Stimulated activated CD4-positive, alpha-beta T cell treated with anti-CD3 and anti-CD28 coated beads, Interleukin-12 subunit alpha, Interleukin-12 subunit beta, amount 100 ng/mL, for 48 hours (primary cell): ENCODE measurements around the gene ZIC2.

Source experiments
- DNase-seq, 3 donors: peaks; one replicate each; pipeline ENCODE4 v3.0.0-alpha.2; 2020; ENCODE audit warnings: low read depth in 2 of 3, low spot score in 1 of 3

ZIC2 gene

DNA sequence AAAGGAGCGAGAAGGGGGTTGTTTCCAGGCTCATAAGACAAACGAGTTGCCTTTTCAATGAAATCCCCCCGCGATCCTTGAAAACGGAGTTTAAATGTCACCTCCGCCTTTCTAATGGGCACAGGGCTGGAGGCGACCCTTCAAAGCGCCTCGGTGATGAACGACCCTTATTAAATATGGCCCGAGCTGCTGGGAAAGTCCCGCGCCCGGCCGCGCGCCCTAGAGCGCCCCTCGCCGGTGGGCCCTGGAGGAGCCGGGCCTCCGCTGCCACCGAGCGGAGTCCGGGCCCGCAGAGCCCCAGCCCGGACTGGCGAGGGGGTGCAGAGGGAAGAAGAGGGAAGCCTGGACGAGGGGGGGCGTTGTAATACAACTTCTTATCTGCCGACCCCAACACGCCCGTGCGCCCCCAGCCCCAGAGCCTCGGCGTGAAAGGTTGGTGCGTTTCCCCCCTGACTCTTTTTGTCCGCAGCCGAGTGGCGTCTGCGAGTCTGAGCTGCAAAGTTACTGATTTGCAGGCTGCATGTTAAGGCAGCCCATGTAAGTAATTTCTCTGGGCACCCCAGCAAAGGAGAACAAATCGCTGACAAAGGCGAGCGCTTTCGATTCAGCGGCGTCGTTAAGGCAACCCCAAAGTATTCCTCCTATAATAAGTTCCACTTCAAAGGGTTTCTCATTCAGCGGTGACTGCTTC is 21.9 kb upstream of the ZIC2 start:
- DNase-seq, result no peak

GRCh38 chr13:99960663-99961311 is 20.8 kb upstream of the ZIC2 start:
- no peak for DNase-seq

GRCh38 chr13:99961636-99962035 is 19.9 kb upstream of the ZIC2 start:
- DNase-seq, result no peak

GRCh38 chr13:99962242-99962641 is 19.3 kb upstream of the ZIC2 start:
- DNase-seq, result no peak

DNA sequence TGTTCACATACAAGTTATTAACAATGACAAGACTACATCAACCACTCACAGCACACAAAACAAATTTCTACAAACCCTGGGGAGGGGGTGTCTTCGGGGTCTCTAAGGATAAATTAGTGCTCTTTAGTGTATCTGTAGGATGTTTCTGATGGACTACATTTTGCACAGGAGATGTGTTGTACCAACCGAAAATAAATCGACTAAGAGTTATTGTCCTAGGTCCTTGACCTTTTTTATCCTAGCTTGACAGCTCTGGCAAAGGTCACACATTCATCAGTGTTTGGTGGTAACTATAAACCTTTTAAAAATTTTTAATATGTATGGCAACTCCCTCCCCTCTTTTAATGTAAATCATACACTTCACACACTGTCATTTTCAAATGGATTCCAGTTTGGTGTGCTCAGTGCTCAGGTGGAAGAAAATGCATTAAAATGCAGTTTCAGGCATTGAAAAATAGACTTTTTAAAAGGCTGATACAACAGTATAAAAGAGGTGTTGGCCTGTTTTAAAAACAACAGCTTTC is 17.7 kb upstream of the ZIC2 start:
- DNase-seq, result no peak

GRCh38 chr13:99965329-99966000 is 16.1 kb upstream of the ZIC2 start:
- no peak for DNase-seq

DNA sequence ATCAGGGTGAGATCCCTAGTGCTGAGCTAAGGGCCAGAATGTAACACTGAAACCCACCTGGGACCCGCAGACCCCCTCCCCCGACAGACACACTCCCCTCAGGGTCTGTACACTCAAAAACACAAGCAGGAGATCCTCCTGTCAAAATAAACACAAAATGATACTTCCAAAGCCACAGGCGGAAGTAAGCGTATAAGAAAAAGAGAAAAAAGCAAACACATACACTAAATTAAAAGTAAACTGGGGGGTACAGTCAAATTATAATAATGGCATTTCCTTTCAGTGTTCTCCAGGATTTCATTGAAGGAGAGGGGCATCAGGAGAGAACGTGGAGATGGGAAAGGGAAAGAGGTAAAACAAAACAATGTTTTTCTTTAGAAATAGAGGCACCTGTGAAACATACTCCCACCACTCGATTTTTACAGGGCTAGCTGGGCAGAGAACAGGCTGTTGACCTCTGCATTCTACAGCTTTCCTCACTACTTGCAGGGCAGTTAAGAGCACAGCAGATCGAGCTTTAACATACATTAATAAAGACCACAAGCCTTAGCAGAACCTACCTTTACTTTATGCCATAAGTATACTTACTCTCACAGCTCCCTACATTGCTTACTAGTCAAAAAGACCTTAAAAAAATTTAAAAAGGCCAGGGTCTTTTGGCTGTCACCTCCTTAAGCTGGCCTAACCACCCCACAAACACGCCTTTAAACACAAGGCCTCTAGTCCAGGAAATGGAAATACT is 15.3 kb upstream of the ZIC2 start:
- DNase-seq, result no peak

- DNase-seq, result no peak
Measured at GRCh38 chr13:99967498-99967868, 14.1 kb upstream of the ZIC2 start.

- no peak for DNase-seq
Measured at GRCh38 chr13:99967869-99968520, 13.6 kb upstream of the ZIC2 start.

GRCh38 chr13:99968521-99969452 is 12.8 kb upstream of the ZIC2 start:
- DNase-seq, result no peak

GRCh38 chr13:99969453-99969918 is 12.1 kb upstream of the ZIC2 start:
- no peak for DNase-seq

DNA sequence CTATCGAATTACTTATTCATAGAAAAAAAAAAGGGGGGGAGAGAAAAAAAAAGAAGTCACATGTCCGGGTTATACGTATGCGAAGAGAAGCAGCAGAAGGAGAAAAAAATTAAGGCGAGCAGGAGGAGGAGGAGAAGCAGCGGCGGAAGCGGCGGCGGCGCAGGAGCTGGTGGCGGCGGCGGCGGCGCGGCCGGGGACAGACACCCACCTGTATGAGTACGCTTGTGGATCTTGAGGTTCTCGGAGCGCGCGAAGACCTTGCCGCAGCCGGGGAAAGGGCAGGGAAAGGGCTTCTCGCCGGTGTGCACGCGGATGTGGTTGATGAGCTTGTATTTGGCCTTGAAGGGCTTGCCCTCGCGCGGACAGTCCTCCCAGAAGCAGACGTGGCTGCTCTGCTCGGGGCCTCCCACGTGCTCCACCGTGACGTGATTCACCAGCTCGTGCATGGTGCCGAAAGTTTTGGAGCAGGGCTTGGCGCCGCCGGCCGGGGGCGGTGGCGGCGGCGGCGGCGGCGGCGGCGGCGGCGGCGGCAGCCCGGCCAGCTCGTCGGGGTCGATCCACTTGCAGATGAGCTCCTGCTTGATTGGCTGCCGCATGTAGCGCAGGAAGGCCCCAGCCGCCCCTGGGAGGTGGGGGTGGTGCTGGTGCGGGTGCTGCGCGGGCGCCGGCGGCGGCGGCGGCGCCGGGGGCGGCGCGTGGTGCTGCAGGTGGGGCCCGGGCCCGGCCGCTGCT is 11.5 kb upstream of the ZIC2 start:
- no peak for DNase-seq

DNA sequence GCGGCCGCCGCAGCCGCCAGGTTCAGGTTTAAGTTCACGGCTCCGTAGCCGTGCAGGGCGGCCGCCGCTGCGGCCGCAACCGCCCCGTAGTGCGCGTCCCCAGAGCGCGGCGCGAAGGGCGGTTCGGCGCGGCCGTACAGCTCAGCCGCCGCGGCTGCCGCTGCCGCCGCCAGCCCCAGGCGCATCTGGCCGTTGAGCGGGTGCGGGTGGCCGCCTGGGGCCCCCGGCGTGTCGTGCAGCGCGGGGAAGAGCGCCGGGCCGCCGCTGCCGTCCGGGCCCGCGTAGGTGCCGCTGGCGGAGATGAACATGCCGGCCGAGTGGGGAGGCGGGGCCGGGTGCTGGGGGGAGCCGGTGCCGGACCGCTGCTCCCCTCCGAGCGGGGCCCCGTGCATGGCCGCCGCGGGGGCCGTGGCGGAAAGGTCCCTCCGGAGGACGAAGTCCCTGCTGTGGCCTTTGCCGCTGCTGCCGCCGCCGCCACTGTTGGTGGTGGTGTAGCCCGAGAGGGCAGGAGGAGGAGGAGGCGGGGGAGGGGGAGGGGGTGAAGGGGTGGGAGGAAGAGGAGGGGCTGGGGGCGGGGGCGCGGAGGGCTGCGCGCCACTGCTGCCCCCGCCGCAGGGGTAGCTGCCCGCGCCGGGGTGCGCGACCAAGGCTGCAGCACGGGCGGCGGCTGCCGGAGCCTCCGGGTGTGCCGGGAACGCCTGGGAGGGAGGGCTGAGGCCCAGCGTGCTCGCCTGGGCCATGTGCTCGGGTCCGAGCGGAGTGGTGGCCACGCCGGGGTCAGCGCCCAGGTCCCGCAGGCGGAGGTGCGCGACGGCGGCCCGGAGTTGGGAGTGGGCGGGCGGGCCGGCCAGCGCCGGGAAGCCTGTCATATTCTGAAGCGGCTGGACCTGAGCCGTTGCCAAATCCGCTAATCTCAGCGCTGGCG is 10.7 kb upstream of the ZIC2 start:
- DNase-seq, result no peak

DNA sequence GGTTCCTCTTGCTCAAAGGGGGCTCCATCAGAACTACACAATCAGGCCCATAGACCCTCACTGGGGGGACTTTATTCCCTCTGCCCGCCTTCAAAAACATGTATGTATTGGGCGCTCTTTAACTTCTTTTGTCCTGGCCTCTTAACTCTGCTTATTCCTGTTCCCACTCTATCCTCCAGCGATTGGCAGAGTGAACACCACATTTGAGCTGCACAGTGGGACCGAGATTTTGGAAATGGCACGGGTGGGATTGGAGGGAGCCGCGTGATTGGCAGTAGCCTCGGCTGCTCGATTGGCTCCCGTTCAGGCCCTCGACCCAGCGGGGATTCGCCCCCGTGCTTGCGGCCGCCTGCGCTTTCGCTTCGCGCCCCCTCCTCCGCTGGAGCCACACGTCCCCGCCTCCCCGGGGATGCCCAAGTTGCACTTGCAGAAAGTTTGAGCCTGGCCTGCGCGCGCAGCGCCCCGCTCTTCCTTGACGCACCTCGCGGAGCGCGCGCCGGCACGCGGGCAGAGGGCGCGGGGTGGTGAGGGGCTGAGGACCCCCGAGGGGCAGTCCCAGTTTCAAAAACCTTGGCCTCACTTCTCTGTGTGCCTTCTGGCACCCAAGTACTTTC is 9.9 kb upstream of the ZIC2 start, which contains the start of gene ZIC5:
Gene ZIC5 (minus strand): TSS at position 192 of the 614 bp plus-strand sequence. CDS start 164 bp downstream, at position 28.
- DNase-seq, result no peak

- DNase-seq, result no peak
Measured at GRCh38 chr13:99972190-99972731, 9.3 kb upstream of the ZIC2 start.

DNA sequence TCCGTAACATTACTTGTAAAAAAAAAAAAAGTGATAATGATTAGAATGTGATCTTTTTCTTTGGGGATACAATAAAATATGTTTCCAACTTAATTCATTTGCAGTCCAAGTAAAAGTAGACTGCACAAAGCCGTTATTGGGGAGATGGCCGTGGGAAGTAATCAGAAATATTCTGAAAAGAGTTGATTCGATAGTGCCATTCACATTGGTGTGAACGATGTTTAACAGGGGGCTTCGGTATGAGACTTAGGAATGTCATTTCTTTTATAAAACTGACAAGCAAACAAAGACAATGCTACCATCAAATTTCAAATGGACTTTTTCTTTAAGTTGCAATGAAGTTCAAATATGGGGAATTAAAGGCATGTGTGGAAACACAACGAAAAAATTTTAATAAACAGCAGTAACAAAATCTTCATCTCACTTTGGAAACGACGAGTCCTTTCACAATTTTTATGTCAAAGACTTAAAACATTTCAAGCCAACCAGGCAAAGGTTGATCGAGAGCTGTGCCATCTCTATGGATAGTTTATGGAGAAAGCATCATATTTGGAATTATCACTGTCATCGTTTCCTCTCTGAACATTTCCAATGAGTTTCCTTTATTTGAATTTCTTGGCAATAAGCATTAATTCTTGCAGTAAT is 8.3 kb upstream of the ZIC2 start:
- DNase-seq, result no peak

DNA sequence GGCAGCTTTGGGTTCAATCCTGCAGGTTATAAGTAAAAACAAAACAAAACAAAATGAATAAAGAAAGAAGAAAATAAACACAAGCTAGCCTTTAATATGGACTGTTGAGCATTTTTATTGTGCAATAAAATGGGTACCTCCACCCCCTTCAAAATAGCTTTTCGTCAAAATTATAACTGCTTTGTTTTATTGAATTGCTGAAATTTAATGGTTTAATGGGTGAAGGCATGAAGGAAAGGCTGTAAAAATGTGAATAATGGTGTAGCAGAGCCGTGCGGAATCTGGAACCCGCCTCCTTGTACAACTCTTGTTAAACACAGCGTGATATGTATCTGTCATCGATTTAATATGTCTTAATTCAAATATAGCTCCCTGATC is 7.8 kb upstream of the ZIC2 start:
- no peak for DNase-seq
